ENCODE data around the gene TLL2. TPM values are rescaled to one million over a fixed set of nuclear protein-coding genes. Genes with fewer than 3 reads are reported as not detected.

TLL2 gene
- total RNA-seq, 1 donor: not detected

- H3K27me3 ChIP-seq (ENCODE audit: insufficient read depth, low read length): no peaks in the 10 kb centered on the region
- H3K9me3 ChIP-seq (ENCODE audit: low read depth, low read length): no peaks in the 10 kb centered on the region
- peaks cover 27% of the 10 kb centered on the region for H3K4me1 ChIP-seq (ENCODE audit: insufficient read depth, low read length)
- no peak overlapping the region for H3K4me3 ChIP-seq (ENCODE audit: low read length)
Measured at GRCh38 chr10:96379758-96380157, 134.0 kb downstream of the TLL2 start.

- H3K4me1 ChIP-seq (ENCODE audit: insufficient read depth, low read length): peaks cover 29% of the 10 kb centered on the region
- no peak overlapping the region for H3K4me3 ChIP-seq (ENCODE audit: low read length)
- H3K9me3 ChIP-seq (ENCODE audit: low read depth, low read length): no peaks in the 10 kb centered on the region
- H3K27me3 ChIP-seq (ENCODE audit: insufficient read depth, low read length): no peaks in the 10 kb centered on the region
Measured at GRCh38 chr10:96378741-96379140, 135.0 kb downstream of the TLL2 start.

GRCh38 chr10:96377816-96378294 is 135.9 kb downstream of the TLL2 start:
- Histone ChIP-seq H3K27me3 (ENCODE audit: insufficient read depth, low read length) (no peaks in the 10 kb centered on the region), H3K9me3 (ENCODE audit: low read depth, low read length) (no peaks in the 10 kb centered on the region), H3K4me1 (ENCODE audit: insufficient read depth, low read length) (peaks cover 29% of the 10 kb centered on the region), H3K4me3 (ENCODE audit: low read length) (no peak overlapping the region)

GRCh38 chr10:96376483-96376882 is 137.2 kb downstream of the TLL2 start:
- Histone ChIP-seq H3K4me1 (ENCODE audit: insufficient read depth, low read length) (peaks cover 23% of the 10 kb centered on the region), H3K9me3 (ENCODE audit: low read depth, low read length) (no peaks in the 10 kb centered on the region), H3K27me3 (ENCODE audit: insufficient read depth, low read length) (no peaks in the 10 kb centered on the region), H3K4me3 (ENCODE audit: low read length) (no peak overlapping the region)

- peak overlapping the region; percentile 28 for H3K4me3 ChIP-seq (ENCODE audit: low read length)
- peaks cover 13% of the 10 kb centered on the region for H3K4me1 ChIP-seq (ENCODE audit: insufficient read depth, low read length)
- no peaks in the 10 kb centered on the region for H3K27me3 ChIP-seq (ENCODE audit: insufficient read depth, low read length)
- no peaks in the 10 kb centered on the region for H3K9me3 ChIP-seq (ENCODE audit: low read depth, low read length)
Measured at GRCh38 chr10:96374985-96375830, 138.5 kb downstream of the TLL2 start.

- H3K9me3 ChIP-seq (ENCODE audit: low read depth, low read length): no peaks in the 10 kb centered on the region
- peaks cover 7% of the 10 kb centered on the region for H3K4me1 ChIP-seq (ENCODE audit: insufficient read depth, low read length)
- H3K4me3 ChIP-seq (ENCODE audit: low read length): no peak overlapping the region
- no peaks in the 10 kb centered on the region for H3K27me3 ChIP-seq (ENCODE audit: insufficient read depth, low read length)
Measured at GRCh38 chr10:96374639-96374984, 139.1 kb downstream of the TLL2 start.

GRCh38 chr10:96374004-96374403 is 139.7 kb downstream of the TLL2 start:
- Histone ChIP-seq H3K27me3 (ENCODE audit: insufficient read depth, low read length) (no peaks in the 10 kb centered on the region), H3K4me1 (ENCODE audit: insufficient read depth, low read length) (peaks cover 7% of the 10 kb centered on the region), H3K9me3 (ENCODE audit: low read depth, low read length) (no peaks in the 10 kb centered on the region), H3K4me3 (ENCODE audit: low read length) (no peak overlapping the region)

GRCh38 chr10:96371356-96371755 is 142.4 kb downstream of the TLL2 start:
- Histone ChIP-seq H3K9me3 (ENCODE audit: low read depth, low read length) (no peaks in the 10 kb centered on the region), H3K4me1 (ENCODE audit: insufficient read depth, low read length) (peaks cover 7% of the 10 kb centered on the region), H3K27me3 (ENCODE audit: insufficient read depth, low read length) (no peaks in the 10 kb centered on the region), H3K4me3 (ENCODE audit: low read length) (no peak overlapping the region)

GRCh38 chr10:96370584-96371157 is 143.1 kb downstream of the TLL2 start:
- Histone ChIP-seq H3K9me3 (ENCODE audit: low read depth, low read length) (no peaks in the 10 kb centered on the region), H3K4me1 (ENCODE audit: insufficient read depth, low read length) (peaks cover 7% of the 10 kb centered on the region), H3K27me3 (ENCODE audit: insufficient read depth, low read length) (no peaks in the 10 kb centered on the region), H3K4me3 (ENCODE audit: low read length) (no peak overlapping the region)

- Histone ChIP-seq H3K9me3 (ENCODE audit: low read depth, low read length) (no peaks in the 10 kb centered on the region), H3K27me3 (ENCODE audit: insufficient read depth, low read length) (no peaks in the 10 kb centered on the region), H3K4me1 (ENCODE audit: insufficient read depth, low read length) (peaks cover 6% of the 10 kb centered on the region), H3K4me3 (ENCODE audit: low read length) (no peak overlapping the region)
Measured at GRCh38 chr10:96369890-96370583, 143.7 kb downstream of the TLL2 start.

- Histone ChIP-seq H3K9me3 (ENCODE audit: low read depth, low read length) (no peaks in the 10 kb centered on the region), H3K4me3 (ENCODE audit: low read length) (no peak overlapping the region), H3K4me1 (ENCODE audit: insufficient read depth, low read length) (no peaks in the 10 kb centered on the region), H3K27me3 (ENCODE audit: insufficient read depth, low read length) (no peaks in the 10 kb centered on the region)
Measured at GRCh38 chr10:96368971-96369370, 144.8 kb downstream of the TLL2 start.

- Histone ChIP-seq H3K4me3 (ENCODE audit: low read length) (no peak overlapping the region), H3K4me1 (ENCODE audit: insufficient read depth, low read length) (no peaks in the 10 kb centered on the region), H3K9me3 (ENCODE audit: low read depth, low read length) (no peaks in the 10 kb centered on the region), H3K27me3 (ENCODE audit: insufficient read depth, low read length) (no peaks in the 10 kb centered on the region)
Measured at GRCh38 chr10:96367470-96367869, 146.3 kb downstream of the TLL2 start.

GRCh38 chr10:96366508-96366907 is 147.2 kb downstream of the TLL2 start:
- Histone ChIP-seq H3K9me3 (ENCODE audit: low read depth, low read length) (no peaks in the 10 kb centered on the region), H3K4me1 (ENCODE audit: insufficient read depth, low read length) (no peaks in the 10 kb centered on the region), H3K4me3 (ENCODE audit: low read length) (no peak overlapping the region), H3K27me3 (ENCODE audit: insufficient read depth, low read length) (no peaks in the 10 kb centered on the region)

GRCh38 chr10:96365571-96365970 is 148.2 kb downstream of the TLL2 start:
- Histone ChIP-seq H3K4me3 (ENCODE audit: low read length) (no peak overlapping the region), H3K4me1 (ENCODE audit: insufficient read depth, low read length) (no peaks in the 10 kb centered on the region), H3K9me3 (ENCODE audit: low read depth, low read length) (no peaks in the 10 kb centered on the region), H3K27me3 (ENCODE audit: insufficient read depth, low read length) (no peaks in the 10 kb centered on the region)

- Histone ChIP-seq H3K27me3 (ENCODE audit: insufficient read depth, low read length) (no peaks in the 10 kb centered on the region), H3K4me3 (ENCODE audit: low read length) (no peak overlapping the region), H3K4me1 (ENCODE audit: insufficient read depth, low read length) (no peaks in the 10 kb centered on the region), H3K9me3 (ENCODE audit: low read depth, low read length) (no peaks in the 10 kb centered on the region)
Measured at GRCh38 chr10:96360766-96361165, 153.0 kb downstream of the TLL2 start.
